Endothelial cell of umbilical vein (primary cell): ENCODE measurements around the gene SRP68.

Source experiments
- EZH2 ChIP-seq: IDR thresholded peaks from 2 replicates; pipeline ENCODE4 v1.6.1; 2012; ENCODE audit warnings: borderline replicate concordance, low read depth, mild to moderate bottlenecking, moderate library complexity, low read length, inconsistent platforms; ENCODE audit not compliant: severe bottlenecking
- FOS ChIP-seq: IDR thresholded peaks from 2 replicates; pipeline ENCODE4 v1.6.1; 2011; ENCODE audit warnings: mild to moderate bottlenecking, low read length, moderate library complexity, borderline replicate concordance; ENCODE audit not compliant: insufficient read depth
- GATA2 ChIP-seq: IDR thresholded peaks from 2 replicates; pipeline ENCODE4 v1.7.0; 2011; ENCODE audit warnings: low read depth, mild to moderate bottlenecking, moderate library complexity, mixed read lengths, low read length; ENCODE audit not compliant: insufficient read length, insufficient read depth
- JUN ChIP-seq: IDR thresholded peaks from 2 replicates; pipeline ENCODE4 v1.6.1; 2011; ENCODE audit warnings: borderline replicate concordance, low read depth; ENCODE audit not compliant: insufficient read length, insufficient read depth
- MAX ChIP-seq: IDR thresholded peaks from 2 replicates; pipeline ENCODE4 v1.6.1; 2011; ENCODE audit not compliant: insufficient read depth, insufficient read length
- MYC ChIP-seq: IDR thresholded peaks from one replicate; pipeline ENCODE4 v1.6.1; 2011; ENCODE audit warnings: mild to moderate bottlenecking, low read depth, low read length
- POLR2A ChIP-seq: IDR thresholded peaks from 2 replicates; pipeline ENCODE4 v1.6.1; 2012; ENCODE audit warnings: low read depth, mild to moderate bottlenecking, control low read depth, low read length
- POLR2AphosphoS5 ChIP-seq: IDR thresholded peaks from 2 replicates; pipeline ENCODE4 v1.6.1; 2012; ENCODE audit warnings: low read depth, mild to moderate bottlenecking, control low read depth, low read length, moderate library complexity; ENCODE audit not compliant: insufficient read depth
- TF ChIP-seq, protein P1 (sequence below), 2 donors: IDR thresholded peaks; 1 replicate in 1 of 2; 2 replicates in 1 of 2; pipeline ENCODE4 v1.5.1; 2011; ENCODE audit warnings: low read length in 2 of 2, mild to moderate bottlenecking in 2 of 2, moderate library complexity in 2 of 2, control low read depth in 1 of 2, inconsistent platforms in 1 of 2, low read depth in 1 of 2; ENCODE audit not compliant: insufficient read depth in 1 of 2; ENCODE audit errors: extremely low read depth in 1 of 2

- TF ChIP-seq POLR2A (no peak), MYC (no peak), MAX (no peak), POLR2AphosphoS5 (no peak), EZH2 (no peak), JUN (no peak), GATA2 (no peak), FOS (no peak)
- TF ChIP-seq, protein P1, sequence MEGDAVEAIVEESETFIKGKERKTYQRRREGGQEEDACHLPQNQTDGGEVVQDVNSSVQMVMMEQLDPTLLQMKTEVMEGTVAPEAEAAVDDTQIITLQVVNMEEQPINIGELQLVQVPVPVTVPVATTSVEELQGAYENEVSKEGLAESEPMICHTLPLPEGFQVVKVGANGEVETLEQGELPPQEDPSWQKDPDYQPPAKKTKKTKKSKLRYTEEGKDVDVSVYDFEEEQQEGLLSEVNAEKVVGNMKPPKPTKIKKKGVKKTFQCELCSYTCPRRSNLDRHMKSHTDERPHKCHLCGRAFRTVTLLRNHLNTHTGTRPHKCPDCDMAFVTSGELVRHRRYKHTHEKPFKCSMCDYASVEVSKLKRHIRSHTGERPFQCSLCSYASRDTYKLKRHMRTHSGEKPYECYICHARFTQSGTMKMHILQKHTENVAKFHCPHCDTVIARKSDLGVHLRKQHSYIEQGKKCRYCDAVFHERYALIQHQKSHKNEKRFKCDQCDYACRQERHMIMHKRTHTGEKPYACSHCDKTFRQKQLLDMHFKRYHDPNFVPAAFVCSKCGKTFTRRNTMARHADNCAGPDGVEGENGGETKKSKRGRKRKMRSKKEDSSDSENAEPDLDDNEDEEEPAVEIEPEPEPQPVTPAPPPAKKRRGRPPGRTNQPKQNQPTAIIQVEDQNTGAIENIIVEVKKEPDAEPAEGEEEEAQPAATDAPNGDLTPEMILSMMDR (IDR thresholded peaks at IDR 0.05; ENCODE audit: extremely low read depth in 1 of 2, insufficient read depth in 1 of 2, low read depth in 1 of 2, low read length in 2 of 2): no peak
These were observed 3.9 kb upstream of the SRP68 start for GRCh38 chr17:76076146-76076764.
